AG09319 (cell line): ENCODE data around the gene MYH14.

ENCODE experiments used
- DNase-seq: peaks from one replicate; pipeline ENCODE4 v3.0.0-alpha.2; 2010; ENCODE audit warnings: low read depth; ENCODE audit errors: extremely low read depth
- TF ChIP-seq, protein P1 (sequence below): IDR thresholded peaks from 2 replicates; pipeline ENCODE4 v1.5.1; 2011; ENCODE audit warnings: low read depth, mild to moderate bottlenecking, inconsistent platforms, low read length, moderate library complexity

Gene MYH14

DNA sequence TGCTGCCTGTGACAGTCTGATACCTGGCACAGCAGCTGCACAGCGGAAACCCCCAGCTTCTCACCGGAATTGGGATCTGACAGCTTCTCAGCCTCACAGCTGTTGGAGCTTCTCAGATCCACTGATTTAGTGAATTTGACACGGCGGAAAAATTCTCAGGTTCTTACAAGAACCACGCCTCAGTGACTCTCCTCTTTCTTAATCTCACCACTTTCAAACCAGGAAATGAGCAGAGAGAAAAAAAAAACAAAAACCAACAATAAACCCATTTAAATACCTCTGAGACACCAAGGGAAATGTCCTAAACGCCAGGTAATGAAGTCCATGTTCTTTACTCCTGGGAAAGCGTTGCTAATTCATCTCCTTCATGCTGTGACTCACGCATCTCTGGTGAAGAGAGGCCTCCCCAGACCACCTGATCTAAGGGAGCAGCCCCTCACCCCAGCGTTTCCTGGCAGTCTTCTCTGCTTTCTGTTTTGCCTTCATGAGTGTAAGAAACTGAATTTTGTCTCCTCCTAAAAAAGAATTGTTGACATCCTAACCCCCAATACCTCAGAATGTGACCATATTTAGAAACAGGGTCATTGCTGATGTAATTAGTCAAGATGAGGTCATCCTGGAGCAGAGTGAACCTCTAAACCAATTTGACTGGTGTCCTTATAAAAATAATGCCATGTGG, 24.4 kb upstream of the MYH14 start:
- no peak for DNase-seq
- TF ChIP-seq, protein P1, sequence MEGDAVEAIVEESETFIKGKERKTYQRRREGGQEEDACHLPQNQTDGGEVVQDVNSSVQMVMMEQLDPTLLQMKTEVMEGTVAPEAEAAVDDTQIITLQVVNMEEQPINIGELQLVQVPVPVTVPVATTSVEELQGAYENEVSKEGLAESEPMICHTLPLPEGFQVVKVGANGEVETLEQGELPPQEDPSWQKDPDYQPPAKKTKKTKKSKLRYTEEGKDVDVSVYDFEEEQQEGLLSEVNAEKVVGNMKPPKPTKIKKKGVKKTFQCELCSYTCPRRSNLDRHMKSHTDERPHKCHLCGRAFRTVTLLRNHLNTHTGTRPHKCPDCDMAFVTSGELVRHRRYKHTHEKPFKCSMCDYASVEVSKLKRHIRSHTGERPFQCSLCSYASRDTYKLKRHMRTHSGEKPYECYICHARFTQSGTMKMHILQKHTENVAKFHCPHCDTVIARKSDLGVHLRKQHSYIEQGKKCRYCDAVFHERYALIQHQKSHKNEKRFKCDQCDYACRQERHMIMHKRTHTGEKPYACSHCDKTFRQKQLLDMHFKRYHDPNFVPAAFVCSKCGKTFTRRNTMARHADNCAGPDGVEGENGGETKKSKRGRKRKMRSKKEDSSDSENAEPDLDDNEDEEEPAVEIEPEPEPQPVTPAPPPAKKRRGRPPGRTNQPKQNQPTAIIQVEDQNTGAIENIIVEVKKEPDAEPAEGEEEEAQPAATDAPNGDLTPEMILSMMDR: no peak

DNA sequence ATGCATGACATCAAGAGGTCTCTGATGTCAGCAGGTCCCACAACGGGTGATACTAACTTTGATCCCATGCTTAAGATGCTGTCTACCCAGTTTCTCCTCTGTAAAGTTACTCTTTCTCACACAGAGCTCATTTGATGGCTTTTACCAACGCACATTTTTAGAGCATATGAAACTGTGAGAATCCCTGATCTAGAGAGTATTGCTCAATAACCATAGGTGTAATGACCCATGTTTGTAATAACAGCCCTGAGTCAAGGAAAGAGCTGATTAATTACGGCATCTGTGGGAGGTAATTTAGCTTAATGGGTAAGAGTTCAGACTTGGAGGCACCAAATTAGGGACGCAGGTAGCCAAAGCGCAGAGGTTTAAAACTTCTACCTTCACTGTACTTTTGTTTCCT, 22.3 kb upstream of the MYH14 start:
- DNase-seq: no peak
- TF ChIP-seq, protein P1: no peak

DNA sequence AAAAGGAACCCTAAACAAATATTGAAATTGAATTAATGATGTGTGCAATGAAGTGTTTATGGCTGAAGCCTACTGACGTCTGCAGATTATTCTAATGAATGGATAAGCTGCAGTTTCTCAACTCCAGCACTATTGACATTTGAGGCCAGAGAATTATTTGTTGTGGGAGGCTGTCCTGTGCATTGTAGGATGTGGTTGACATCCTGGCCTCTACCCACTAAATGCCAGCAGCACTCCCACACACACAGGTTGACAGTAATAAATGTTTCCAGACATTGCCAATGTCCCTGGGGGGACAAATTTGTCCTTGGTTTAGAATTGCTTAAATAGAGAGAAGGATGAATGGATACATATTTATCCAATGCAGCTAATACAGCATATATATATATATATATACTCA, 19.2 kb upstream of the MYH14 start:
- no peak for DNase-seq

DNA sequence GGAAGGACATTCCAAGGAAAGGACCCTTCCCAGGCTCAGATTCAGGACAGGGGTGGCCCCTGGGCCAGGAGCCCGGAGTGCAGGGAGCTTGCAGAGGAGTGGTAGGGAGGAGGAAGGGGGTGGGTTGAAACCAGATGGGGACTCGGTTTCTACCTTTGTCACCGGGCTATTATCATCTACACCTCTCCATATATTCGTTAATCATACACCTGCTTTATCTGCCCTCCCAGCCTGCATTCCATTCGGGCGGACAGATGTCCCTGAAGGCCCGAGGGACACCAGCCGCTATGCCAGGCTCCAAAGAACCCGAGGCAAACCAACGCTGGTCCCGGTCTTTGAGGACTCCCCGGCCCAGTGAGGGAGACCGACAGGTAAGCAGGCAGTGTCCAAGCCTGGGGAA, 15.5 kb upstream of the MYH14 start:
- TF ChIP-seq, protein P1: no peak

More for the DNA sequence above, 19.2 kb upstream of the MYH14 start:
- TF ChIP-seq, protein P1: no peak

DNA sequence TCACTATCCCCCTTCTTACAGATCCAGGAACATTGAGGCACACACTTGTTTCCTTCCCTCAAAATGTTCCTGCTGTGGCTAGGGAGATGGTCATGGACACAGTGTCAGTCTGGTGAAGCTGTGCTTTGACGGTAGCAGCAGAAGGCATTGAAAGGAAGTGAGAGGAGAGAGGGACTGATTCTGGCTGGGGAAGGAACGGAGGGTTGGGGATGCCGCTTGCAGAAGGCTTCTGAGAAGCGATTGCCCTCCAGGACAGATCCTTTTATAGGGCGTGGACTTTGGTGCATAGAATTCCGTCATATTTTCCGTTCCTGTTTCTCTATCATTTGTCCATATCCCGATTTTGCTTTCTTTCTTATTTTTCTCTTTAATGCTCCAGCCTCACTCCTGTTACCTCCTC, 14.1 kb upstream of the MYH14 start:
- TF ChIP-seq, protein P1: no peak
- no peak for DNase-seq

More for the DNA sequence above, 15.5 kb upstream of the MYH14 start:
- no peak for DNase-seq

DNA sequence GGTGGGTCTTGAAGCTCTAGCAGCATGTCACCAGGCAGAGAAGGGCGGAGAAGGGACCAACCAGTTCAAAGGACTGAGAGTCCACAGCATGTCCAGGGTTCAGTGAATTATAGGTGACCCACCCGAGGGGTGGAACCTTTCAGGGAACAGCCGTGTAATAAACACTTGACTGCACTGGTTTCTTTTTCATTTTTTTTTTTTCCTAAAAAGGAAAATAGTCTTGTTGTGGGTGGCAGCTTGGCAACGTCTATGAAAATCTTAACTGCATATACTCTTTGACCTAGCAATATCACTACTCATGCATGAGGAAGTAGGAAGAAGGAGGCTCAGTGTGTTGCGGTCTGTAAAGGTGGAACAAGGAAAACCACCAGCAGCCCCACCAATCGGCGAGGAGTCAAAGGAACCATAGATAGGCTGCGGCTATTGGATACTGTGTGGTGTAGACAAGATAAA, 13.0 kb upstream of the MYH14 start:
- no peak for DNase-seq
- TF ChIP-seq, protein P1: no peak

DNA sequence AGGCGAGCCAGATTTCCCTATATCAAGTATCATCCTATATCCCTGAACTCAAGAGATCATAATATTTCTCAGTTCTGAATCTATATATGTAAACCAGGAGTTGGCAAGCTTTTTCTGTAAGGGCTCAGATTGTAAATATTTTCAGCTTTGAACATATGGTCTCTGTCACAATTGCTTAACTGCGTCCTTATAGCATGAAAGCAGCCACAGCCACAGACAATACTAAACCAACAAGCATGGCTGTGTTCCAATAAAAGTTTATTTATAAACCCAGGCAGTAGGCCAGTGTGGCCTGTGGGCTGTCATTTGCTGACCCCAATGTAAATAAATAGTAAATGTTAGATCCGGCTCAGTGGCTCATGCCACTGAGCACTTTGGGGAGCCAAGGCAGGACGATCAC, 12.2 kb upstream of the MYH14 start:
- TF ChIP-seq, protein P1: no peak
- no peak for DNase-seq
